Bone marrow (tissue), 2 donors: Measurements from ENCODE around the gene TCHHL1.
A peak's percentile ranks its signal among the peaks of the same experiment; 100 is the strongest.

Experiments
- DNase-seq, 2 donors: peaks; one replicate each; lab custom pipeline; 2025; lab: John Stamatoyannopoulos, UW

The TCHHL1 gene

GRCh38 chr1:152038871-152039270 is 50.0 kb downstream of the TCHHL1 start:
- DNase-seq: no peak

GRCh38 chr1:152036267-152037216 is 52.3 kb downstream of the TCHHL1 start, which contains the start of gene S100A11:
Gene S100A11 (minus strand): TSS chr1:152037004. CDS start chr1:152036915, 89 bp downstream.
- peak; percentile 14 to 68 for DNase-seq

DNA sequence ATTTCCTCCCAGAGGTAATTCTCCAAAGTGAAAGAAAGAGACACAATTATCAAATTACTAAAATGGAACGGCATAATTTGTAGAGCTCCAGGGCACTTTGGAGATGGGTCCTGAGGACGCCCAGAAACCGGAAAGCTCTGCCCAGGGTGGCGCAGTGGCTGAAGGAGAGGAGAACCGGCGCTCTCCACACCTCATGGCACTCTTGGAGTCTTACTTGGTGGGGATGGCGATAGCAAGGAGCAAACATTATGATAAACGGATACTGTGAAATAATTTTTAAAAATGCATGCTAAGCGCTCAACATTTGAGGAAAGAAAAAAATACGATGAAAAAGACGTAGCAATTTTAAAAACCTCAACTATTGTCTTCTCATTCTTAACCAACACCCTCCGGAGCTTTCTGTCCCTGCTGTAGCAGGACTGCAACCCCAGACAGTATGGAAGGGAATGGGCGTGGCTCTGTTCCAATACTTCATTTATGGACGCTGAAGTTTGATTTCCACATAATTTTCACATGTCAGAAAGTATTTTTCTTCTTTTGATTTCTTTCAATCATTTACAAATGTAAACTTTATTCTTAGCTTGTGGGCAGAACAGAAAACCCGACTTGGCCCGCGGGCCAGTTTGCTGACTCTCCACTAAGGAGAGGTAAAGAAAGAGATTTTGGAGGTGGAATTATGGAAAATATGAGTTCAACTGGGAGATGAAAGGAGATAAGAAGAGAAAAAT is 53.2 kb downstream of the TCHHL1 start:
- DNase-seq: no peak

GRCh38 chr1:152034654-152035538 is 54.0 kb downstream of the TCHHL1 start:
- peak; percentile 23 to 24 for DNase-seq

DNA sequence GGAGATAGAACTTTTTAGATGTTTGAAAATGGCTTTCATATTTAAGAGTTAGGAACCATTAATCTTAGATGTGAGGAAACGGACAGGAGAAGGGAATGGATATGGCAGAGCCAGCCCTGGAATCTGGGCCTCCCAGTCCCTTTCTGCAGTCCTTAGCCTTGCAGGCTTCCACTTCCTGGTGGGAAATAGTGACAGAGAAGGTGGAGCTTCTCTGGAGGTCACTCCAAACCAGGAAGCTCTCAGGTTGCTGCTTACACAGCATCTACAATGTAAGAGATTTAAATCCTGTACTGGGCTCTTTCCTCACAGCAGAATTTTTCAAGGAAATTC is 54.6 kb downstream of the TCHHL1 start:
- no peak for DNase-seq
